Measurements from ENCODE around the gene PLA1A. TPM values are rescaled to one million over a fixed set of nuclear protein-coding genes. Genes with fewer than 3 reads are reported as not detected.
"Not testable (repeated sequence)": the region's sequence is repeated elsewhere in the genome, so short reads cannot be mapped to it uniquely, and the experiment has no call there.

Gene PLA1A
- total RNA-seq, 1 experiment from 2014 or later, result not detected

DNA sequence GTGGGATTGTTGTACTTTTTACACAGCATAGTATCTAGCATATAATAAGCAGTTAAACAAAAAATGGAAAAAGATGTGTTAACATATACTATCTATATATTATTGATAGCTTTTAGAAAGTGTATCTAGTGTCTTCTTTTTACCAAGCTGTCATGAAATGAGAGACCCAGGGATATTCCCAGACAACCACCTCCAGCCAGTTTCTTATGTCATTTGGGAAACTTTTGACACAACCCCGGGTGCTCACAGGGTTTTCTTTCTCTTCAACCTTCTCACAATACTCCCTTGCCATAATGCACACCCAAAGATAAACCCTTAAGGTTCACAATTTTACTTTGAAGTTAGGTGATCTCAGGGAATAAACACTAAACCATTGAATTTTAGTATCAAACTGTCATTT, 4.8 kb upstream of the PLA1A start:
- peaks cover 33% of the 10 kb centered on the region for H3K27me3 ChIP-seq (ENCODE audit: insufficient read depth, low read depth)
- no peaks in the 10 kb centered on the region for H3K4me1 ChIP-seq (replicated peaks; ENCODE audit: insufficient read depth)
- no peak overlapping the region for H2AFZ ChIP-seq
- no peaks in the 10 kb centered on the region for H3F3A ChIP-seq (ENCODE audit: insufficient read depth, low read depth)
- no peaks in the 10 kb centered on the region for H3K9me2 ChIP-seq (ENCODE audit: insufficient read depth)
- no TSS peak for BruUV-seq (replicated peaks)
- H3K4me2 ChIP-seq, result no peak overlapping the region
- no peak overlapping the region for H3K4me3 ChIP-seq
- H3K9me3 ChIP-seq (ENCODE audit: insufficient read depth, low read depth), result no peaks in the 10 kb centered on the region
- CTCF ChIA-PET, result no interaction called here
- H3K27ac ChIP-seq, result no peak overlapping the region
- H4K20me1 ChIP-seq (ENCODE audit: insufficient read depth), result no peaks in the 10 kb centered on the region
- no peak for DNase-seq
- POLR2A ChIA-PET (ENCODE audit: unreplicated experiment), result no interaction called here
- intact Hi-C loops (cut with micrococcal nuclease; ENCODE audit: unreplicated experiment), result no loop called here
- no peak for TF ChIP-seq EZH2 (IDR thresholded peaks at IDR 0.05; ENCODE audit: low read depth)
- TF ChIP-seq, protein P1, sequence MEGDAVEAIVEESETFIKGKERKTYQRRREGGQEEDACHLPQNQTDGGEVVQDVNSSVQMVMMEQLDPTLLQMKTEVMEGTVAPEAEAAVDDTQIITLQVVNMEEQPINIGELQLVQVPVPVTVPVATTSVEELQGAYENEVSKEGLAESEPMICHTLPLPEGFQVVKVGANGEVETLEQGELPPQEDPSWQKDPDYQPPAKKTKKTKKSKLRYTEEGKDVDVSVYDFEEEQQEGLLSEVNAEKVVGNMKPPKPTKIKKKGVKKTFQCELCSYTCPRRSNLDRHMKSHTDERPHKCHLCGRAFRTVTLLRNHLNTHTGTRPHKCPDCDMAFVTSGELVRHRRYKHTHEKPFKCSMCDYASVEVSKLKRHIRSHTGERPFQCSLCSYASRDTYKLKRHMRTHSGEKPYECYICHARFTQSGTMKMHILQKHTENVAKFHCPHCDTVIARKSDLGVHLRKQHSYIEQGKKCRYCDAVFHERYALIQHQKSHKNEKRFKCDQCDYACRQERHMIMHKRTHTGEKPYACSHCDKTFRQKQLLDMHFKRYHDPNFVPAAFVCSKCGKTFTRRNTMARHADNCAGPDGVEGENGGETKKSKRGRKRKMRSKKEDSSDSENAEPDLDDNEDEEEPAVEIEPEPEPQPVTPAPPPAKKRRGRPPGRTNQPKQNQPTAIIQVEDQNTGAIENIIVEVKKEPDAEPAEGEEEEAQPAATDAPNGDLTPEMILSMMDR (conservative IDR thresholded peaks at IDR 0.05), result no peak
- no peaks in the 10 kb centered on the region for H3K79me2 ChIP-seq (ENCODE audit: low read depth)
- no peaks in the 10 kb centered on the region for H3K36me3 ChIP-seq (ENCODE audit: low read depth)

DNA sequence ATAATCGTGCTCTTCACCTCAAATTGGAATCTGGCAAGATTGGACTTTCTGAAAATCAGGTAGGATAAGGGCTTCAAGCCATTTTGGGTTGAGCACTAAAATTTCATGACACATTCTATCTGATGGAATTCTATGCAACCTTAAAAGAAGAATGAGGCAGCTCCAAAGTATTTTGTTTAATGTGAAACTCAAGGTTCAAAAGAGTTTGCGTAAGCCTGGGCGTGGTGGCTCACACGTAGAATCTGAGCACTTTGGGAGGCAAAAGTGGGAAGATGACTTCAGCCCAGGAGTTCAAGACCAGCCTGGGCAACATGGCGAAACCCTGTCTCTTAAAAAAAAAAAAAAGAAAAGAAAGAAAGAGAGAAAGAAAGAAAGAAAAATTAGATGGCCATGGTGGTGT, 3.6 kb upstream of the PLA1A start:
- TF ChIP-seq EZH2 (IDR thresholded peaks at IDR 0.05; ENCODE audit: low read depth), result no peak
- TF ChIP-seq, protein P1 (conservative IDR thresholded peaks at IDR 0.05), result no peak

DNA sequence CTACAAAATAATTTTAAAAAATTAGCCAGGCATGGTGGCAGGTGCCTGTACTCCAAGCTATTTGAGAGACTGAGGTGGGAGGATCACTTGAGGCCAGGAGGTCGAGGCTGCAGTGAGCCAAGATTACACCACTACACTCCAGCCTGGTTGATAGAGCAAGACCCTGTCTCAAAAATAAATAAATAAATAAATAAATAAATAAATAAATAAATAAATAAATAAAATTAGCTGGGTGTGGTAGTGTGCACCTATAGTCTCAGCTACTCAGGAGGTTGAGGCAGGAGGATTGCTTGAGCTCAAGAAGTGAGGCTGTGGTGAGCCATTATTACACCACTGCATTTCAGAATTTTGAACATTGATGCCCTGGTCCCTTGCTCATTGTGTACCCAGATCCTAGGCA, 2.8 kb upstream of the PLA1A start:
- H3K4me1 ChIP-seq (replicated peaks; ENCODE audit: insufficient read depth); CTCF ChIA-PET; DNase-seq; H3K4me2 ChIP-seq; BruUV-seq (replicated peaks); POLR2A ChIA-PET (ENCODE audit: unreplicated experiment); H4K20me1 ChIP-seq (ENCODE audit: insufficient read depth); H3K9me3 ChIP-seq (ENCODE audit: insufficient read depth, low read depth); H3K4me3 ChIP-seq; intact Hi-C loops (cut with micrococcal nuclease; ENCODE audit: unreplicated experiment); H3K9me2 ChIP-seq (ENCODE audit: insufficient read depth); H3K36me3 ChIP-seq (ENCODE audit: low read depth); H3K79me2 ChIP-seq (ENCODE audit: low read depth); H2AFZ ChIP-seq; H3F3A ChIP-seq (ENCODE audit: insufficient read depth, low read depth); H3K27ac ChIP-seq: not testable (repeated sequence)
- H3K27me3 ChIP-seq (ENCODE audit: insufficient read depth, low read depth), result peaks cover 23% of the 10 kb centered on the region

More for the DNA sequence above, 3.6 kb upstream of the PLA1A start:
- Histone ChIP-seq H3K4me1 (replicated peaks; ENCODE audit: insufficient read depth) (no peaks in the 10 kb centered on the region), H3K4me2 (no peak overlapping the region), H3F3A (ENCODE audit: insufficient read depth, low read depth) (no peaks in the 10 kb centered on the region), H3K4me3 (no peak overlapping the region), H2AFZ (no peak overlapping the region), H3K9me2 (ENCODE audit: insufficient read depth) (no peaks in the 10 kb centered on the region), H3K79me2 (ENCODE audit: low read depth) (no peaks in the 10 kb centered on the region), H3K27me3 (ENCODE audit: insufficient read depth, low read depth) (peaks cover 32% of the 10 kb centered on the region), H3K9me3 (ENCODE audit: insufficient read depth, low read depth) (no peaks in the 10 kb centered on the region), H3K36me3 (ENCODE audit: low read depth) (no peaks in the 10 kb centered on the region), H3K27ac (no peak overlapping the region), H4K20me1 (ENCODE audit: insufficient read depth) (no peaks in the 10 kb centered on the region)
- intact Hi-C loops (cut with micrococcal nuclease; ENCODE audit: unreplicated experiment), result no loop called here
- ChIA-PET POLR2A (ENCODE audit: unreplicated experiment) (interaction anchor here (0.6 kb wide), 1 partner anchor 20 kb away, joined by 12 read pairs; no protein-coding TSS in a partner anchor), CTCF (no interaction called here)
- no peak for DNase-seq
- no TSS peak for BruUV-seq (replicated peaks)

DNA sequence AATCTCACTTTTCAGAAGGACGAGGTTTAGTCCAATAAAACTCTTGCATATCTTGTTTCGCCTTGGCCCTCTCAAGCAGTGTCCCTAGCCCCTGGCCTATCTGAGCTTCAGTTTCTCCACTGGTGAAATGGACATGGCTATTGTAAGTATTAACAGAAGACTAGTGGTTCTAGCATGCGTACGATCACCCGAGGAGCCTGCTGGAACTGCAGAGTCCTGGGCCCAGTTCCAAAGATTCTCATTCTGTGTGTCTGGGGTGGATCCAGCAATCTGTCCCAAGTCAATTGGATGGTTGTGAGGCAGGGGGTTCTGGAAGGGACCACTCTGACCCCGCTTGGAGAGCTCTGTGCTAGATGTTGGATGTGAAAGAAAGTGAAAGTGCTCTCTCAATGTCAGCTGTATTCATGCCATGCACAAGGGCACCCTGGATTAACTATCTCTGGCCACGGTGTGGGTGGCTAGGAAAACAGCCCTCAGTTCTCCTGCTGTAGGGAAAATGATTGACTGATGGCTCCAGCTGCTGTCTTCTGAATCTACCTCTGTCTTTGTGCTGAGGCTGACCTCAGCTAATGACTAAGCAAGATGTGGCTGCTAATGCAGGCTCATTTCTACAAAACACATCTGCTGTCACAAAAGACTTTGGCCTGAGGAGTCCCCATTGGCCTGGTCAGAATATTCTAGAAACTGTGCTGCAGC, 1.9 kb upstream of the PLA1A start:
- no peak for DNase-seq
- H4K20me1 ChIP-seq (ENCODE audit: insufficient read depth), result no peaks in the 10 kb centered on the region
- no peaks in the 10 kb centered on the region for H3K9me2 ChIP-seq (ENCODE audit: insufficient read depth)
- POLR2A ChIA-PET (ENCODE audit: unreplicated experiment), result no interaction called here
- H3K4me1 ChIP-seq (replicated peaks; ENCODE audit: insufficient read depth), result no peaks in the 10 kb centered on the region
- intact Hi-C loops (cut with micrococcal nuclease; ENCODE audit: unreplicated experiment), result no loop called here
- no peak overlapping the region for H3K27ac ChIP-seq
- H2AFZ ChIP-seq, result no peak overlapping the region
- TF ChIP-seq EZH2 (IDR thresholded peaks at IDR 0.05; ENCODE audit: low read depth), result no peak
- TF ChIP-seq, protein P1 (conservative IDR thresholded peaks at IDR 0.05), result no peak
- no peaks in the 10 kb centered on the region for H3K36me3 ChIP-seq (ENCODE audit: low read depth)
- H3K4me3 ChIP-seq, result no peak overlapping the region
- peaks cover 16% of the 10 kb centered on the region for H3K27me3 ChIP-seq (ENCODE audit: insufficient read depth, low read depth)
- no TSS peak for BruUV-seq (replicated peaks)
- H3K4me2 ChIP-seq, result no peak overlapping the region
- H3F3A ChIP-seq (ENCODE audit: insufficient read depth, low read depth), result no peaks in the 10 kb centered on the region
- H3K9me3 ChIP-seq (ENCODE audit: insufficient read depth, low read depth), result no peaks in the 10 kb centered on the region
- CTCF ChIA-PET, result no interaction called here
- H3K79me2 ChIP-seq (ENCODE audit: low read depth), result no peaks in the 10 kb centered on the region

All from PC-9 (cell line).